K562 (cell line): Measurements from ENCODE around the gene RPTOR. TPM values are rescaled to one million over a fixed set of nuclear protein-coding genes. Genes with fewer than 3 reads are reported as not detected.

ENCODE experiments used
- ELF2 ChIP-seq: fragments of 250-450 bp; sonication (Bioruptor Pico); IDR thresholded peaks from 2 replicates; pipeline ENCODE4 v1.5.0; 2021; ENCODE audit warnings: mild to moderate bottlenecking
- ETS2 ChIP-seq: IDR thresholded peaks from 2 replicates; pipeline ENCODE4 v1.6.1; 2016; ENCODE audit warnings: borderline replicate concordance, missing genetic modification characterization, mild to moderate bottlenecking, moderate library complexity, missing compliant biosample characterization; ENCODE audit not compliant: poor library complexity, severe bottlenecking
- HBP1 ChIP-seq: fragments of 450-650 bp; formaldehyde crosslinking; IDR thresholded peaks from 2 replicates; pipeline ENCODE4 v1.4.0; 2022; ENCODE audit warnings: missing genetic modification characterization
- MAZ ChIP-seq, 2 experiments: fragments of 450-650 bp in 1 of 2; sonication (generic) in 1 of 2; formaldehyde crosslinking; IDR thresholded peaks in 1 of 2; conservative IDR thresholded peaks in 1 of 2; 2 replicates each; pipeline versions ENCODE4 v1.4.0 to v1.5.0; 2020; ENCODE audit warnings: mild to moderate bottlenecking in 1 of 2, missing genetic modification reagents in 1 of 2
- NFIC ChIP-seq: fragments of 450-650 bp; IDR thresholded peaks from 2 replicates; pipeline ENCODE4 v1.6.1; 2017; ENCODE audit warnings: mild to moderate bottlenecking, inconsistent platforms
- NRF1 ChIP-seq, 2 experiments: fragments of 450-650 bp; IDR thresholded peaks in 1 of 2; conservative IDR thresholded peaks in 1 of 2; 2 replicates each; pipeline ENCODE4 v1.6.1; 2014; ENCODE audit warnings: mild to moderate bottlenecking in 2 of 2
- YY1 ChIP-seq, 3 experiments: IDR thresholded peaks; 2 replicates each; pipeline ENCODE4 v1.6.1; 2011; ENCODE audit warnings: low read length in 2 of 3, mild to moderate bottlenecking in 2 of 3, moderate library complexity in 2 of 3, borderline replicate concordance in 1 of 3, control low read depth in 1 of 3, low read depth in 1 of 3; ENCODE audit not compliant: insufficient read depth in 3 of 3, insufficient replicate concordance in 2 of 3, control insufficient read depth in 1 of 3, insufficient read length in 1 of 3; ENCODE audit errors: extremely low read depth in 1 of 3
- polyA plus RNA-seq, 8 experiments: library from polyadenylated mRNA; depleted of rRNA in 4 of 8; stranded (reverse) in 5 of 8; unstranded in 3 of 8; fragments of >200 nt; fragmentation: Nextera tagmentation in 2 of 8; fragmentation: Illumina TruSeq in 1 of 8; extraction: Ambion mirVana in 2 of 8; extraction: Trizol in 1 of 8; gene quantifications; 2 replicates each; pipeline versions ENCODE4 v1.2.1 to v1.2.3, GENCODE V29; 2011 to 2014; ENCODE audit warnings: inconsistent platforms in 1 of 8, missing spikeins in 1 of 8
- total RNA-seq, 7 experiments: library from RNA; depleted of rRNA in 6 of 7; stranded (reverse); fragments of >200 nt in 6 of 7; fragmentation: Illumina TruSeq in 2 of 7; extraction: Trizol in 2 of 7; gene quantifications; 2 replicates each; pipeline versions ENCODE4 v1.2.1 to v1.2.3, GENCODE V29; 2011 to 2021; ENCODE audit warnings: low replicate concordance in 1 of 7
- TF ChIP-seq, protein P1 (sequence below): fragments of 200-600 bp; sonication (generic); IDR thresholded peaks from one replicate; pipeline ENCODE4 v1.6.1; 2012; ENCODE audit warnings: mild to moderate bottlenecking, low read depth, low read length, inconsistent platforms
- TF ChIP-seq, protein P2 (sequence below): fragments of 450-650 bp; formaldehyde crosslinking; IDR thresholded peaks from 2 replicates; pipeline ENCODE4 v1.4.0; 2020; ENCODE audit warnings: mild to moderate bottlenecking, moderate library complexity

The RPTOR gene
- total and polyA plus RNA-seq, 9 of the 15 experiments (the other 6 are each of a cell fraction or from before 2014, with no cell fraction given) = 0.24 to 54.1 (median 10.2) TPM

DNA sequence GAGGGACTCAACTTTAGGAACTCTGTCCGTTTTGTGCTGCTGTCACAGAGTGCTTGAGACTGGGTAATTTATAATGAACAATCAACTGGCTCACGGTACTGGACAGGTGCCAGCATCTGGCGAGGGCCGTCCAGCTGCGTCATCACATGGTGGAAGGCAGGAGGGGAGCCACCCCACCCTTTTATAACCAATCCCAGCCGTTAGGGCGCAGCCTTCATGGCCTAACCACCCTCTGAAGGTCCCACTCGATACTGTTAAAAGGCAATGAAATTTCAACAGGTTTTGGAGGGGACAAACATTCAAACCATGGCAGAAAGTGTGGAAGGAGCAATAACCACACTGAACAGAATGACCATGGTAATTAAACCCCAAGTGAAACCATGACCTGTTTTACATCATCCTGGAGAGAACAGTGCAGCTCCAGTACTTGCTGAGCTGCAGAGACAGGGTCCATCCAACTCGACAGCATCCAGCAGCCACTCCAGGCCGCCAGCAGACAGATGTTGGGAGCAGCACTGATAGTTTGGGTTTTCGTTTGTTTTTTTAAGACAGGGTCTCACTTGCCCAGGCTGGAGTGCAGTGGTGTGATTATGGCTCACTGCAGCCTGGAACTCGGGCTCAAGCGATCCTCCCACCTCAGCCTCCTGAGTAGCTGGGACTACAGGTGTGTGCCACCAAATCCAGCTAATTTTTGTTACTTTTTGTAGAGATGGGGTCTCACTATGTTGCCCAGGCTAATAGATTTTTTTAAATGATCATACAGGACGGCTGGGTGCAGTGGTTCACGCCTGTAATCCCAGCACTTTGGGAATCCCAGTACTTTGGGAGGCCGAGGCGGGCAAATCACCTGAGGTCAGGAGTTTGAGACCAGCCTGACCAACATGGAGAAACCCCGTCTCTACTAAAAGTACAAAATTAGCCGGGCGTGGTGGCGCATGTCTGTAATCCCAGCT is 458.0 kb downstream of the RPTOR start (continued):
- TF ChIP-seq HBP1 (no peak), ETS2 (tag) (no peak), NFIC (peak; percentile 96), NRF1 (conservative IDR thresholded peaks at IDR 0.05 in 1 of 2, IDR thresholded peaks at IDR 0.05 in 1 of 2) (peak in 1 of 2 experiments; percentile 30; a peak in 1 of 4 replicates), ELF2 (CRISPR knock-in tag) (no peak), MAZ (CRISPR knock-in tag; conservative IDR thresholded peaks at IDR 0.05 in 1 of 2, IDR thresholded peaks at IDR 0.05 in 1 of 2) (no peak; a peak in 1 of 4 replicates), YY1 (IDR thresholded peaks at IDR 0.05; ENCODE audit: borderline replicate concordance in 1 of 3, control insufficient read depth in 1 of 3, extremely low read depth in 1 of 3, insufficient read depth in 3 of 3, insufficient read length in 1 of 3, insufficient replicate concordance in 2 of 3, low read depth in 1 of 3, low read length in 2 of 3) (no peak)
- TF ChIP-seq, protein P1, sequence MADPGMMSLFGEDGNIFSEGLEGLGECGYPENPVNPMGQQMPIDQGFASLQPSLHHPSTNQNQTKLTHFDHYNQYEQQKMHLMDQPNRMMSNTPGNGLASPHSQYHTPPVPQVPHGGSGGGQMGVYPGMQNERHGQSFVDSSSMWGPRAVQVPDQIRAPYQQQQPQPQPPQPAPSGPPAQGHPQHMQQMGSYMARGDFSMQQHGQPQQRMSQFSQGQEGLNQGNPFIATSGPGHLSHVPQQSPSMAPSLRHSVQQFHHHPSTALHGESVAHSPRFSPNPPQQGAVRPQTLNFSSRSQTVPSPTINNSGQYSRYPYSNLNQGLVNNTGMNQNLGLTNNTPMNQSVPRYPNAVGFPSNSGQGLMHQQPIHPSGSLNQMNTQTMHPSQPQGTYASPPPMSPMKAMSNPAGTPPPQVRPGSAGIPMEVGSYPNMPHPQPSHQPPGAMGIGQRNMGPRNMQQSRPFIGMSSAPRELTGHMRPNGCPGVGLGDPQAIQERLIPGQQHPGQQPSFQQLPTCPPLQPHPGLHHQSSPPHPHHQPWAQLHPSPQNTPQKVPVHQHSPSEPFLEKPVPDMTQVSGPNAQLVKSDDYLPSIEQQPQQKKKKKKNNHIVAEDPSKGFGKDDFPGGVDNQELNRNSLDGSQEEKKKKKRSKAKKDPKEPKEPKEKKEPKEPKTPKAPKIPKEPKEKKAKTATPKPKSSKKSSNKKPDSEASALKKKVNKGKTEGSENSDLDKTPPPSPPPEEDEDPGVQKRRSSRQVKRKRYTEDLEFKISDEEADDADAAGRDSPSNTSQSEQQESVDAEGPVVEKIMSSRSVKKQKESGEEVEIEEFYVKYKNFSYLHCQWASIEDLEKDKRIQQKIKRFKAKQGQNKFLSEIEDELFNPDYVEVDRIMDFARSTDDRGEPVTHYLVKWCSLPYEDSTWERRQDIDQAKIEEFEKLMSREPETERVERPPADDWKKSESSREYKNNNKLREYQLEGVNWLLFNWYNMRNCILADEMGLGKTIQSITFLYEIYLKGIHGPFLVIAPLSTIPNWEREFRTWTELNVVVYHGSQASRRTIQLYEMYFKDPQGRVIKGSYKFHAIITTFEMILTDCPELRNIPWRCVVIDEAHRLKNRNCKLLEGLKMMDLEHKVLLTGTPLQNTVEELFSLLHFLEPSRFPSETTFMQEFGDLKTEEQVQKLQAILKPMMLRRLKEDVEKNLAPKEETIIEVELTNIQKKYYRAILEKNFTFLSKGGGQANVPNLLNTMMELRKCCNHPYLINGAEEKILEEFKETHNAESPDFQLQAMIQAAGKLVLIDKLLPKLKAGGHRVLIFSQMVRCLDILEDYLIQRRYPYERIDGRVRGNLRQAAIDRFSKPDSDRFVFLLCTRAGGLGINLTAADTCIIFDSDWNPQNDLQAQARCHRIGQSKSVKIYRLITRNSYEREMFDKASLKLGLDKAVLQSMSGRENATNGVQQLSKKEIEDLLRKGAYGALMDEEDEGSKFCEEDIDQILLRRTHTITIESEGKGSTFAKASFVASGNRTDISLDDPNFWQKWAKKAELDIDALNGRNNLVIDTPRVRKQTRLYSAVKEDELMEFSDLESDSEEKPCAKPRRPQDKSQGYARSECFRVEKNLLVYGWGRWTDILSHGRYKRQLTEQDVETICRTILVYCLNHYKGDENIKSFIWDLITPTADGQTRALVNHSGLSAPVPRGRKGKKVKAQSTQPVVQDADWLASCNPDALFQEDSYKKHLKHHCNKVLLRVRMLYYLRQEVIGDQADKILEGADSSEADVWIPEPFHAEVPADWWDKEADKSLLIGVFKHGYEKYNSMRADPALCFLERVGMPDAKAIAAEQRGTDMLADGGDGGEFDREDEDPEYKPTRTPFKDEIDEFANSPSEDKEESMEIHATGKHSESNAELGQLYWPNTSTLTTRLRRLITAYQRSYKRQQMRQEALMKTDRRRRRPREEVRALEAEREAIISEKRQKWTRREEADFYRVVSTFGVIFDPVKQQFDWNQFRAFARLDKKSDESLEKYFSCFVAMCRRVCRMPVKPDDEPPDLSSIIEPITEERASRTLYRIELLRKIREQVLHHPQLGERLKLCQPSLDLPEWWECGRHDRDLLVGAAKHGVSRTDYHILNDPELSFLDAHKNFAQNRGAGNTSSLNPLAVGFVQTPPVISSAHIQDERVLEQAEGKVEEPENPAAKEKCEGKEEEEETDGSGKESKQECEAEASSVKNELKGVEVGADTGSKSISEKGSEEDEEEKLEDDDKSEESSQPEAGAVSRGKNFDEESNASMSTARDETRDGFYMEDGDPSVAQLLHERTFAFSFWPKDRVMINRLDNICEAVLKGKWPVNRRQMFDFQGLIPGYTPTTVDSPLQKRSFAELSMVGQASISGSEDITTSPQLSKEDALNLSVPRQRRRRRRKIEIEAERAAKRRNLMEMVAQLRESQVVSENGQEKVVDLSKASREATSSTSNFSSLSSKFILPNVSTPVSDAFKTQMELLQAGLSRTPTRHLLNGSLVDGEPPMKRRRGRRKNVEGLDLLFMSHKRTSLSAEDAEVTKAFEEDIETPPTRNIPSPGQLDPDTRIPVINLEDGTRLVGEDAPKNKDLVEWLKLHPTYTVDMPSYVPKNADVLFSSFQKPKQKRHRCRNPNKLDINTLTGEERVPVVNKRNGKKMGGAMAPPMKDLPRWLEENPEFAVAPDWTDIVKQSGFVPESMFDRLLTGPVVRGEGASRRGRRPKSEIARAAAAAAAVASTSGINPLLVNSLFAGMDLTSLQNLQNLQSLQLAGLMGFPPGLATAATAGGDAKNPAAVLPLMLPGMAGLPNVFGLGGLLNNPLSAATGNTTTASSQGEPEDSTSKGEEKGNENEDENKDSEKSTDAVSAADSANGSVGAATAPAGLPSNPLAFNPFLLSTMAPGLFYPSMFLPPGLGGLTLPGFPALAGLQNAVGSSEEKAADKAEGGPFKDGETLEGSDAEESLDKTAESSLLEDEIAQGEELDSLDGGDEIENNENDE = no peak
- TF ChIP-seq, protein P2, sequence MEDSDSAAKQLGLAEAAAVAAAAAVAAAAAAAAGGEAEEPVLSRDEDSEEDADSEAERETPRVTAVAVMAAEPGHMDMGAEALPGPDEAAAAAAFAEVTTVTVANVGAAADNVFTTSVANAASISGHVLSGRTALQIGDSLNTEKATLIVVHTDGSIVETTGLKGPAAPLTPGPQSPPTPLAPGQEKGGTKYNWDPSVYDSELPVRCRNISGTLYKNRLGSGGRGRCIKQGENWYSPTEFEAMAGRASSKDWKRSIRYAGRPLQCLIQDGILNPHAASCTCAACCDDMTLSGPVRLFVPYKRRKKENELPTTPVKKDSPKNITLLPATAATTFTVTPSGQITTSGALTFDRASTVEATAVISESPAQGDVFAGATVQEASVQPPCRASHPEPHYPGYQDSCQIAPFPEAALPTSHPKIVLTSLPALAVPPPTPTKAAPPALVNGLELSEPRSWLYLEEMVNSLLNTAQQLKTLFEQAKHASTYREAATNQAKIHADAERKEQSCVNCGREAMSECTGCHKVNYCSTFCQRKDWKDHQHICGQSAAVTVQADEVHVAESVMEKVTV (CRISPR knock-in tag) = no peak
